A549 (cell line): ENCODE data around the gene ARL4D. TPM values are rescaled to one million over a fixed set of nuclear protein-coding genes. Genes with fewer than 3 reads are reported as not detected.
A peak's percentile ranks its signal among the peaks of the same experiment; 100 is the strongest.

Source experiments
- ATOH8 ChIP-seq: fragments of 250-450 bp; sonication (Bioruptor Pico); IDR thresholded peaks from 2 replicates; pipeline ENCODE4 v1.5.0; 2020; ENCODE audit warnings: low read depth, mild to moderate bottlenecking, moderate library complexity
- BHLHE40 ChIP-seq: IDR thresholded peaks from 2 replicates; pipeline ENCODE4 v1.6.1; 2012; ENCODE audit warnings: low read depth, low read length, inconsistent platforms
- CBX8 ChIP-seq: fragments of 200-600 bp; sonication (generic); IDR thresholded peaks from 2 replicates; pipeline ENCODE4 v1.6.1; 2016
- CHD4 ChIP-seq: fragments of 200-600 bp; sonication (generic); IDR thresholded peaks from 2 replicates; pipeline ENCODE4 v1.6.1; 2016; ENCODE audit warnings: antibody characterized with exemption, mild to moderate bottlenecking, borderline replicate concordance
- CTCF ChIP-seq: fragments of >200 bp; sonication (Bioruptor Twin); formaldehyde crosslinking; IDR thresholded peaks from 3 replicates; pipeline ENCODE4 v1.5.1; 2016
- ELK1 ChIP-seq: fragments of 150-350 bp; IDR thresholded peaks from 2 replicates; pipeline ENCODE4 v1.6.1; 2014; ENCODE audit warnings: low read depth, mild to moderate bottlenecking, low read length
- ESRRA ChIP-seq: fragments of 150-350 bp; IDR thresholded peaks from 2 replicates; pipeline ENCODE4 v1.6.1; 2014; ENCODE audit warnings: mild to moderate bottlenecking, low read length, borderline replicate concordance
- FOXS1 ChIP-seq: fragments of 250-450 bp; sonication (Bioruptor Pico); IDR thresholded peaks from 2 replicates; pipeline ENCODE4 v1.5.0; 2020; ENCODE audit warnings: mild to moderate bottlenecking, moderate library complexity
- HDAC2 ChIP-seq: fragments of 200-600 bp; sonication (generic); IDR thresholded peaks from 2 replicates; pipeline ENCODE4 v1.6.1; 2016
- HOXA7 ChIP-seq: fragments of 250-450 bp; sonication (Bioruptor Pico); IDR thresholded peaks from 2 replicates; pipeline ENCODE4 v1.5.0; 2020; ENCODE audit warnings: mild to moderate bottlenecking, moderate library complexity
- HOXB13 ChIP-seq: fragments of 250-450 bp; sonication (Bioruptor Pico); IDR thresholded peaks from 2 replicates; pipeline ENCODE4 v1.5.0; 2020; ENCODE audit warnings: low read depth, mild to moderate bottlenecking, moderate library complexity
- HOXB5 ChIP-seq: fragments of 250-450 bp; sonication (Bioruptor Pico); IDR thresholded peaks from 2 replicates; pipeline ENCODE4 v1.5.0; 2020; ENCODE audit warnings: mild to moderate bottlenecking, moderate library complexity
- JUN ChIP-seq, 2 experiments: fragments of >200 bp; sonication (Bioruptor Twin); formaldehyde crosslinking; IDR thresholded peaks; 2 replicates in 1 of 2; 3 replicates in 1 of 2; pipeline ENCODE4 v1.6.1; 2016 to 2017
- KDM1A ChIP-seq: fragments of 200-600 bp; sonication (generic); IDR thresholded peaks from 2 replicates; pipeline ENCODE4 v1.6.1; 2016; ENCODE audit warnings: low read depth, mild to moderate bottlenecking
- KDM5A ChIP-seq: fragments of 200-600 bp; sonication (generic); IDR thresholded peaks from 2 replicates; pipeline ENCODE4 v1.6.1; 2016; ENCODE audit warnings: antibody characterized with exemption, mild to moderate bottlenecking
- MAFK ChIP-seq: fragments of 450-650 bp; IDR thresholded peaks from 2 replicates; pipeline ENCODE4 v1.6.1; 2014; ENCODE audit not compliant: partially characterized antibody
- MAX ChIP-seq: IDR thresholded peaks from 2 replicates; pipeline ENCODE4 v1.6.1; 2012
- POLR2A ChIP-seq: IDR thresholded peaks from 2 replicates; pipeline ENCODE4 v1.6.1; 2012; ENCODE audit warnings: mild to moderate bottlenecking, low read length
- RAD21 ChIP-seq, 2 experiments: fragments of >200 bp in 1 of 2; sonication (Bioruptor Twin) in 1 of 2; formaldehyde crosslinking in 1 of 2; IDR thresholded peaks in 1 of 2; conservative IDR thresholded peaks in 1 of 2; 2 replicates in 1 of 2; 3 replicates in 1 of 2; pipeline ENCODE4 v1.6.1; 2012 to 2018; ENCODE audit warnings: inconsistent platforms in 1 of 2
- RARB ChIP-seq: fragments of 250-450 bp; sonication (Bioruptor Pico); IDR thresholded peaks from 2 replicates; pipeline ENCODE4 v1.8.0; 2021; ENCODE audit warnings: mild to moderate bottlenecking, moderate library complexity
- RCOR1 ChIP-seq: fragments of 150-350 bp; IDR thresholded peaks from 2 replicates; pipeline ENCODE4 v1.6.1; 2014; ENCODE audit warnings: antibody characterized with exemption, low read length, low read depth
- RNF2 ChIP-seq: fragments of 200-600 bp; sonication (generic); IDR thresholded peaks from 2 replicates; pipeline ENCODE4 v1.6.1; 2016; ENCODE audit warnings: low read depth, mild to moderate bottlenecking, antibody characterized with exemption, moderate library complexity, borderline replicate concordance
- SMC3 ChIP-seq: fragments of >200 bp; sonication (Bioruptor Twin); formaldehyde crosslinking; IDR thresholded peaks from 3 replicates; pipeline ENCODE4 v1.6.1; 2018; ENCODE audit warnings: inconsistent platforms
- TP53 ChIP-seq: fragments of 250-450 bp; sonication (Bioruptor Pico); IDR thresholded peaks from 2 replicates; pipeline ENCODE4 v1.5.0; 2021; ENCODE audit warnings: mild to moderate bottlenecking, moderate library complexity
- ZNF302 ChIP-seq: fragments of 250-450 bp; sonication (Bioruptor Pico); IDR thresholded peaks from 2 replicates; pipeline ENCODE4 v1.9.0; 2021; ENCODE audit warnings: inconsistent platforms, mild to moderate bottlenecking, moderate library complexity
- polyA plus RNA-seq, 4 experiments: library from polyadenylated mRNA; depleted of rRNA in 3 of 4; stranded (reverse); fragments of >200 nt; fragmentation: RNase III in 1 of 4; extraction: RNeasy Plus Mini Kit Qiagen cat#74134 plus additional on column Dnase treatment in 1 of 4; gene quantifications; 2 replicates in 3 of 4; 3 replicates in 1 of 4; pipeline ENCODE4 v1.2.3, GENCODE V29; 2011 to 2017
- TF ChIP-seq, protein P1 (sequence below): fragments of 200-600 bp; sonication (generic); IDR thresholded peaks from 2 replicates; pipeline ENCODE4 v1.6.1; 2016; ENCODE audit warnings: antibody characterized with exemption, mild to moderate bottlenecking, moderate library complexity
- TF ChIP-seq, protein P2 (sequence below): fragments of >200 bp; sonication (Bioruptor Twin); formaldehyde crosslinking; IDR thresholded peaks from 2 replicates; pipeline ENCODE4 v1.6.1; 2016
- TF ChIP-seq, protein P3 (sequence below): fragments of >200 bp; sonication (Bioruptor Twin); formaldehyde crosslinking; IDR thresholded peaks from 3 replicates; pipeline ENCODE4 v1.6.1; 2016
- TF ChIP-seq, protein P4 (sequence below): fragments of 450-650 bp; IDR thresholded peaks from 2 replicates; pipeline ENCODE4 v1.6.1; 2014; ENCODE audit warnings: antibody characterized with exemption

ARL4D gene
- polyA plus RNA-seq, 2 of the 4 experiments (the other 2 are of a cell fraction), result 11.7 to 21.0 TPM

DNA sequence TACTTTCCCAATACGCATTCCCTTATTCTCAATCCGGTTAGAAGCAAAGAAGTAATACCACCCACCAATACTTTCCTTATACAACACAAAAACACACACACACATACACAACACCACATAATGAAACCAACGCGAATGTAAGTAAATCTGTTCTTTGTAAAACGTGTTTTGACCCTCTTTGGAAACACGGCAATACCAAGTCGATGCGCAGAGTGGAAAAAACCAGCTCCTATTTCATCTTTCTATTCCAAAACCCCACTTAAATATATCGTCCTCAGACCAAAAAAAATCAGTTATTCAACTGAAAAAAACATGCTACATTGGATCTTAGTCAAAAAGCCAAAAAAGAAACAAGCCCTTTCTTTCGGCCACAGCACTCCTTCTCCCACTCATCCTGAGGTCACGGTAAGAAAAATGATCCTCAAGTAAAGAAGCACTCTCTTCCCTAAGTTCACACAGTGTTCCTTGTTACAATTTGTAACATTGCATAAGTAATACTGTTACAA is 31.0 kb upstream of the ARL4D start (continued):
- TF ChIP-seq, protein P1, sequence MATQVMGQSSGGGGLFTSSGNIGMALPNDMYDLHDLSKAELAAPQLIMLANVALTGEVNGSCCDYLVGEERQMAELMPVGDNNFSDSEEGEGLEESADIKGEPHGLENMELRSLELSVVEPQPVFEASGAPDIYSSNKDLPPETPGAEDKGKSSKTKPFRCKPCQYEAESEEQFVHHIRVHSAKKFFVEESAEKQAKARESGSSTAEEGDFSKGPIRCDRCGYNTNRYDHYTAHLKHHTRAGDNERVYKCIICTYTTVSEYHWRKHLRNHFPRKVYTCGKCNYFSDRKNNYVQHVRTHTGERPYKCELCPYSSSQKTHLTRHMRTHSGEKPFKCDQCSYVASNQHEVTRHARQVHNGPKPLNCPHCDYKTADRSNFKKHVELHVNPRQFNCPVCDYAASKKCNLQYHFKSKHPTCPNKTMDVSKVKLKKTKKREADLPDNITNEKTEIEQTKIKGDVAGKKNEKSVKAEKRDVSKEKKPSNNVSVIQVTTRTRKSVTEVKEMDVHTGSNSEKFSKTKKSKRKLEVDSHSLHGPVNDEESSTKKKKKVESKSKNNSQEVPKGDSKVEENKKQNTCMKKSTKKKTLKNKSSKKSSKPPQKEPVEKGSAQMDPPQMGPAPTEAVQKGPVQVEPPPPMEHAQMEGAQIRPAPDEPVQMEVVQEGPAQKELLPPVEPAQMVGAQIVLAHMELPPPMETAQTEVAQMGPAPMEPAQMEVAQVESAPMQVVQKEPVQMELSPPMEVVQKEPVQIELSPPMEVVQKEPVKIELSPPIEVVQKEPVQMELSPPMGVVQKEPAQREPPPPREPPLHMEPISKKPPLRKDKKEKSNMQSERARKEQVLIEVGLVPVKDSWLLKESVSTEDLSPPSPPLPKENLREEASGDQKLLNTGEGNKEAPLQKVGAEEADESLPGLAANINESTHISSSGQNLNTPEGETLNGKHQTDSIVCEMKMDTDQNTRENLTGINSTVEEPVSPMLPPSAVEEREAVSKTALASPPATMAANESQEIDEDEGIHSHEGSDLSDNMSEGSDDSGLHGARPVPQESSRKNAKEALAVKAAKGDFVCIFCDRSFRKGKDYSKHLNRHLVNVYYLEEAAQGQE, result peak; percentile 84
- TF ChIP-seq ESRRA (peak; percentile 63; the same call in 1 of the 2 replicates), FOXS1 (CRISPR knock-in tag) (peak; percentile 96), POLR2A (peak; percentile 97), MAFK (no peak), HDAC2 (no peak), ATOH8 (peak; percentile 98), ZNF302 (CRISPR knock-in tag) (no peak), KDM5A (no peak), HOXA7 (peak; percentile 100), KDM1A (no peak), RCOR1 (no peak), RAD21 (conservative IDR thresholded peaks at IDR 0.05 in 1 of 2, IDR thresholded peaks at IDR 0.05 in 1 of 2) (no peak; a peak in 1 of 5 replicates), CBX8 (no peak), HOXB13 (CRISPR knock-in tag) (no peak), TP53 (CRISPR knock-in tag) (peak; percentile 100), CTCF (no peak), SMC3 (peak; percentile 18; the same call in 1 of the 3 replicates), BHLHE40 (no peak), MAX (peak; percentile 80), HOXB5 (CRISPR knock-in tag) (peak; percentile 98), CHD4 (no peak), ELK1 (no peak), RARB (CRISPR knock-in tag) (peak; percentile 100), RNF2 (no peak), JUN (IDR thresholded peaks at IDR 0.05) (peak; percentile 100)
- TF ChIP-seq, protein P2, sequence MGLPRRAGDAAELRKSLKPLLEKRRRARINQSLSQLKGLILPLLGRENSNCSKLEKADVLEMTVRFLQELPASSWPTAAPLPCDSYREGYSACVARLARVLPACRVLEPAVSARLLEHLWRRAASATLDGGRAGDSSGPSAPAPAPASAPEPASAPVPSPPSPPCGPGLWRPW, result no peak
- TF ChIP-seq, protein P3, sequence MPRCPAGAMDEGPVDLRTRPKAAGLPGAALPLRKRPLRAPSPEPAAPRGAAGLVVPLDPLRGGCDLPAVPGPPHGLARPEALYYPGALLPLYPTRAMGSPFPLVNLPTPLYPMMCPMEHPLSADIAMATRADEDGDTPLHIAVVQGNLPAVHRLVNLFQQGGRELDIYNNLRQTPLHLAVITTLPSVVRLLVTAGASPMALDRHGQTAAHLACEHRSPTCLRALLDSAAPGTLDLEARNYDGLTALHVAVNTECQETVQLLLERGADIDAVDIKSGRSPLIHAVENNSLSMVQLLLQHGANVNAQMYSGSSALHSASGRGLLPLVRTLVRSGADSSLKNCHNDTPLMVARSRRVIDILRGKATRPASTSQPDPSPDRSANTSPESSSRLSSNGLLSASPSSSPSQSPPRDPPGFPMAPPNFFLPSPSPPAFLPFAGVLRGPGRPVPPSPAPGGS, result peak; percentile 100
- TF ChIP-seq, protein P4, sequence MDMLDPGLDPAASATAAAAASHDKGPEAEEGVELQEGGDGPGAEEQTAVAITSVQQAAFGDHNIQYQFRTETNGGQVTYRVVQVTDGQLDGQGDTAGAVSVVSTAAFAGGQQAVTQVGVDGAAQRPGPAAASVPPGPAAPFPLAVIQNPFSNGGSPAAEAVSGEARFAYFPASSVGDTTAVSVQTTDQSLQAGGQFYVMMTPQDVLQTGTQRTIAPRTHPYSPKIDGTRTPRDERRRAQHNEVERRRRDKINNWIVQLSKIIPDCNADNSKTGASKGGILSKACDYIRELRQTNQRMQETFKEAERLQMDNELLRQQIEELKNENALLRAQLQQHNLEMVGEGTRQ, result no peak
